Neural progenitor cell (in vitro differentiated cells): Measurements from ENCODE around the gene MT1A. TPM values are rescaled to one million over a fixed set of nuclear protein-coding genes. Genes with fewer than 3 reads are reported as not detected.
"Not testable (repeated sequence)": the region's sequence is repeated elsewhere in the genome, so short reads cannot be mapped to it uniquely, and the experiment has no call there.

Experiments used
- DNase-seq: peaks from one replicate; pipeline ENCODE4 v3.0.0-alpha.2; 2016; ENCODE audit warnings: low spot score
- H2AFZ ChIP-seq: fragments of 200-600 bp; sonication (generic); replicated peaks from 2 replicates; pipeline ENCODE4 v1.6.1; 2016; ENCODE audit warnings: antibody characterized with exemption
- H3F3A ChIP-seq: fragments of 200-600 bp; sonication (generic); 2 replicates; pipeline ENCODE4 v1.6.1; 2016; ENCODE audit warnings: antibody characterized with exemption, low read depth
- H3K27ac ChIP-seq: fragments of 200-600 bp; sonication (generic); 2 replicates; pipeline ENCODE4 v1.5.1; 2016; ENCODE audit warnings: mild to moderate bottlenecking
- H3K27me3 ChIP-seq: fragments of 200-600 bp; sonication (generic); 2 replicates; pipeline ENCODE4 v1.6.1; 2016; ENCODE audit warnings: mild to moderate bottlenecking, moderate library complexity
- H3K36me3 ChIP-seq: fragments of 200-600 bp; sonication (generic); 2 replicates; pipeline ENCODE4 v1.5.1; 2016
- H3K4me1 ChIP-seq: fragments of 200-600 bp; sonication (generic); 2 replicates; pipeline ENCODE4 v1.6.1; 2016; ENCODE audit warnings: mixed run types
- H3K4me2 ChIP-seq: fragments of 200-600 bp; sonication (generic); 2 replicates; pipeline ENCODE4 v1.6.1; 2016
- H3K4me3 ChIP-seq: fragments of 200-600 bp; sonication (generic); 2 replicates; pipeline ENCODE4 v1.5.1; 2016
- H3K79me2 ChIP-seq: fragments of 200-600 bp; sonication (generic); 2 replicates; pipeline ENCODE4 v1.6.1; 2016; ENCODE audit warnings: low read depth
- H3K9ac ChIP-seq: fragments of 200-600 bp; sonication (generic); 2 replicates; pipeline ENCODE4 v1.6.1; 2016
- H3K9me3 ChIP-seq: fragments of 200-600 bp; sonication (generic); 2 replicates; pipeline ENCODE4 v1.5.1; 2016; ENCODE audit warnings: low read depth
- H4K20me1 ChIP-seq: fragments of 200-600 bp; sonication (generic); 2 replicates; pipeline ENCODE4 v1.6.1; 2016; ENCODE audit warnings: low read depth
- H3K27ac Mint-ChIP-seq: 3 replicates; pipeline ENCODE4 v1.8.0; 2021; ENCODE audit warnings: mixed read lengths
- H3K27me3 Mint-ChIP-seq: 2 replicates; pipeline ENCODE4 v1.8.0; 2022; ENCODE audit warnings: low read depth, mild to moderate bottlenecking, inconsistent platforms, moderate library complexity, mixed read lengths; ENCODE audit not compliant: insufficient read depth
- H3K36me3 Mint-ChIP-seq: 3 replicates; pipeline ENCODE4 v1.8.0; 2021; ENCODE audit warnings: mixed read lengths
- H3K4me1 Mint-ChIP-seq: 3 replicates; pipeline ENCODE4 v1.8.0; 2021; ENCODE audit warnings: mixed read lengths
- H3K4me3 Mint-ChIP-seq: 3 replicates; pipeline ENCODE4 v1.8.0; 2021; ENCODE audit warnings: mild to moderate bottlenecking, moderate library complexity, mixed read lengths
- H3K9me3 Mint-ChIP-seq: 3 replicates; pipeline ENCODE4 v1.8.0; 2020; ENCODE audit warnings: mixed read lengths
- CTCF ChIP-seq: fragments of 200-600 bp; sonication (generic); IDR thresholded peaks from 2 replicates; pipeline ENCODE4 v1.5.1; 2017; ENCODE audit warnings: antibody characterized with exemption, mild to moderate bottlenecking
- EZH2 ChIP-seq: fragments of 200-600 bp; sonication (generic); IDR thresholded peaks from 2 replicates; pipeline ENCODE4 v1.6.1; 2017; ENCODE audit warnings: antibody characterized with exemption, mild to moderate bottlenecking, moderate library complexity
- EZH2phosphoT487 ChIP-seq: fragments of 200-600 bp; sonication (generic); IDR thresholded peaks from 2 replicates; pipeline ENCODE4 v1.6.1; 2017; ENCODE audit warnings: antibody characterized with exemption
- total RNA-seq: library from RNA; depleted of rRNA; stranded (reverse); fragments of >200 nt; gene quantifications from 2 replicates; pipeline ENCODE4 v1.2.3, GENCODE V29; 2015; ENCODE audit warnings: low replicate concordance

Gene MT1A
- total RNA-seq, 1 donor from 2014 or later = not detected

DNA sequence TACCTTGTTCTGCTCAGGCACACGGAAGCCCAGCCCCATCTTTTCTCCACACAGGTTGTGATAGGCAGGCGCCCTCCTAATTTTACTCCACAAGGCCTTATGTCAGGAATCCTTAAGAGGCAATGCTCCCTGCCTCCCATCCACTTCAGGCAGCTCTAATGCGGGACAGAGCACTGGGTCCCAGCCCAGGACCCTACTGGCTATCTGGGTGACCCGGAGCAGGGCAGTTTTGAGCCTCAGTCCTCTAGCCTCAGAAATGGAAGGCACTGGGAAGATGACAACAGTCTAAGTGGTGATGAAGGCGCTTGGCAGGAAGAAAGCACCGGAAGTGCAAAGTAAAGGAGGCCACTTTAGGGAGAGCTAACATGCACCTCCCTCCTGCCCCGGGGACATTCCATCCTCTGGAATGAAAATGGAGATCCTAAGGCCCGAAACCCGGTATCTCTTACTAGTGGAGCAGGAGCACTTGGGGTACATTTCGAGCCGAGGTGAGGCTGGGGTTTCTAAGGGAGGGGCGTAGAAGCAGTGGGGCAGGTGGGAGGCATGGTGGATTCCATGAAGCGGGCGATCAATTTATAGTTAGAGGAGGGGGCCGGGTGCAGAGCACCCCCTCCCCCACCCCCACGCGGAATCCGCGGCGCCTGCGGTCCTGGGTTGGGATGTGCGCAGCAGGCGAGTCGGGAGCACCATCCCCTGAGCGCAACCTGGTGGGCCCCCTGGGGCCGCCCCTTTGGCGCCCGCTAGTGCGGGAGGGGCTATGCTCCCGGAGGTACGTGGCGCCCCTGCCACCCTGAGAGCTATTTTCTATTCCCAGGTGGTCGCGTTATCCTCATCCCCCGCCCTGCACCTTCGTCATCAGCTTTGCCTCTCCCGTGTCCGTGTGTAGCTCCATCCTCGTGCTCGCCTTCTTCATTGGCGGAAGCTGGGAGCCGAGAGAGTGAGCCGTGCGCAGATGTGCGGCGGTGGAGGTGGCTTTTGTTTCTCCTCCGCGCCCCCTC is 24.2 kb downstream of the MT1A start:
- Histone ChIP-seq H2AFZ (no peak overlapping the region), H3K4me3 (peak overlapping the region; percentile 34), H3K79me2 (no peaks in the 10 kb centered on the region), H3K27ac (no peak overlapping the region), H4K20me1 (peaks cover 18% of the 10 kb centered on the region), H3K4me1 (peaks cover 10% of the 10 kb centered on the region), H3K4me2 (peak overlapping the region; percentile 89), H3K27me3 (peaks cover 100% of the 10 kb centered on the region), H3K36me3 (no peaks in the 10 kb centered on the region), H3K9ac (no peak overlapping the region), H3K9me3 (no peaks in the 10 kb centered on the region), H3F3A (peaks cover 7% of the 10 kb centered on the region)
- peaks cover 88% of the 10 kb centered on the region for H3K27me3 Mint-ChIP-seq
- H3K36me3 Mint-ChIP-seq = no peaks in the 10 kb centered on the region
- no peak for DNase-seq
- no peak overlapping the region for H3K27ac Mint-ChIP-seq
- H3K9me3 Mint-ChIP-seq = peaks cover 2% of the 10 kb centered on the region
- H3K4me3 Mint-ChIP-seq = peak overlapping the region; percentile 53
- H3K4me1 Mint-ChIP-seq = peaks cover 11% of the 10 kb centered on the region
- TF ChIP-seq EZH2phosphoT487 = peak; percentile 91
- peak; percentile 88 for TF ChIP-seq EZH2
- no peak for TF ChIP-seq CTCF

- Histone ChIP-seq H4K20me1 (peaks cover 28% of the 10 kb centered on the region), H3K4me3 (no peak overlapping the region), H3K27ac (no peak overlapping the region), H3K4me2 (no peak overlapping the region), H3K27me3 (peaks cover 100% of the 10 kb centered on the region), H3K9me3 (no peaks in the 10 kb centered on the region), H3F3A (no peaks in the 10 kb centered on the region), H3K36me3 (no peaks in the 10 kb centered on the region), H2AFZ (no peak overlapping the region), H3K79me2 (no peaks in the 10 kb centered on the region), H3K4me1 (peaks cover 8% of the 10 kb centered on the region), H3K9ac (no peak overlapping the region)
- no peak for DNase-seq
- Mint-ChIP-seq H3K27ac (no peak overlapping the region), H3K4me1 (peaks cover 7% of the 10 kb centered on the region), H3K9me3 (peaks cover 2% of the 10 kb centered on the region), H3K27me3 (peaks cover 87% of the 10 kb centered on the region), H3K36me3 (no peaks in the 10 kb centered on the region), H3K4me3 (no peak overlapping the region)
- TF ChIP-seq CTCF = no peak
- no peak for TF ChIP-seq EZH2
- TF ChIP-seq EZH2phosphoT487 = no peak
These were observed 26.0 kb downstream of the MT1A start for GRCh38 chr16:56664506-56664905.

DNA sequence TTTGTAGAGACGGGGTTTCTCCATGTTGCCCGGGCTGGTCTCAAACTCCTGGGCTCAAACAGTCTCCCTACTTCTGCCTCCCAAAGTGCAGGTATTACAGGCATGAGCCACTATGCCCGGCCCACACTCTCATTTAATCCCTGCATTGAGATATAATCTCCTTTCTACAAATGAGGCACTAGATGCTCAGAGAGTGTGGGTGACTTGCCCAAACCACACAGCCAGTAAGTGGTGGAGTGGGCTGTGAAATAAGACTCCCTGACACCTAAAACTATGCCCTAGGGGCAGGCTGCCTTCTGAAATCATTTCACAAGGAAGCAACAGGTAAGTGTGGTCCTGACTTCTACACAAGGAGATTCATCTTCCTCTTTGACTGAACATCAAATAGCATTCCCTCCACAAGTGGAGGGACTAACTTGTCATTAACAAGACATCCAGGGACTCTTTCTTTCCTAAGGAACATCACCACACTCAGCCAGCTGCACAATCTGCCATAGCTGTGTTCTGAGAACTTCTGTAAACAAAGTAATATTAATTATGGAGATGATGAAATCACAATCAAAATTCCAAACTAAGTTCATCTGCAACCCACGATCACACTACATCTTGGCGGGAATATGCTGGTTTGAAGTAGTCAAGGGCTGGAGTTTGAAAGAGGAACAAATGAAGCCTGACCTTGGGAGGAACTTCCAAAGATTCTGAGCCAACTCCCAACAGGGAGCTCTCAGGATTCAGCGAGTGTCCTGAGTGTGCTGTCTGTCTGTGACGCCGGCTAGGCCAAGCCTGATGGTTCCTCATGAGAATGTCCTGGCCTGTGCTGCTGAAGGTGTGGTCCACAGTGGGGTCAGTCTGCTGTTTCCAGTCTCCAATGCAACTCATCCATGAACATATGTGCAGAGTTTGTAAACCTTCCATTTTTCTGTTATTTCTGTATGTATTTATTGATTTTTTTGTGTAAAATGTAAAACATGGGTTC is 27.1 kb downstream of the MT1A start:
- not testable (repeated sequence) for H3K27ac Mint-ChIP-seq, H2AFZ ChIP-seq, H3K4me3 ChIP-seq, H3K79me2 ChIP-seq, H3K27ac ChIP-seq, H3K4me1 Mint-ChIP-seq, H3K36me3 ChIP-seq, H3K4me3 Mint-ChIP-seq, H3K9ac ChIP-seq, H3K9me3 Mint-ChIP-seq, DNase-seq, H3K36me3 Mint-ChIP-seq, H3K9me3 ChIP-seq, H3F3A ChIP-seq, H3K4me2 ChIP-seq
- H3K27me3 ChIP-seq = peaks cover 100% of the 10 kb centered on the region
- H3K4me1 ChIP-seq = peaks cover 11% of the 10 kb centered on the region
- peaks cover 35% of the 10 kb centered on the region for H4K20me1 ChIP-seq
- H3K27me3 Mint-ChIP-seq = peaks cover 84% of the 10 kb centered on the region
